Jurkat, Clone E6-1 (cell line): ENCODE data around the gene SRCIN1.
"Not testable (repeated sequence)": the region's sequence is repeated elsewhere in the genome, so short reads cannot be mapped to it uniquely, and the experiment has no call there.

Experiments
- DNase-seq: peaks from one replicate; pipeline ENCODE4 v3.0.0-alpha.2; 2011; ENCODE audit warnings: low read depth, low spot score
- H3K4me3 ChIP-seq: 2 replicates; pipeline ENCODE4 v1.5.1; 2011; ENCODE audit warnings: mild to moderate bottlenecking, low read length, control low read depth, moderate library complexity

SRCIN1 gene

GRCh38 chr17:38503286-38503913 lies 102.4 kb downstream of the SRCIN1 start:
- not testable (repeated sequence) for H3K4me3 ChIP-seq, DNase-seq

GRCh38 chr17:38501718-38502117 lies 104.0 kb downstream of the SRCIN1 start:
- not testable (repeated sequence) for H3K4me3 ChIP-seq, DNase-seq

GRCh38 chr17:38499230-38499629 lies 106.5 kb downstream of the SRCIN1 start:
- H3K4me3 ChIP-seq, DNase-seq: not testable (repeated sequence)

- H3K4me3 ChIP-seq: no peak overlapping the region
- no peak for DNase-seq
Measured at GRCh38 chr17:38498353-38498752, 107.4 kb downstream of the SRCIN1 start.

DNA sequence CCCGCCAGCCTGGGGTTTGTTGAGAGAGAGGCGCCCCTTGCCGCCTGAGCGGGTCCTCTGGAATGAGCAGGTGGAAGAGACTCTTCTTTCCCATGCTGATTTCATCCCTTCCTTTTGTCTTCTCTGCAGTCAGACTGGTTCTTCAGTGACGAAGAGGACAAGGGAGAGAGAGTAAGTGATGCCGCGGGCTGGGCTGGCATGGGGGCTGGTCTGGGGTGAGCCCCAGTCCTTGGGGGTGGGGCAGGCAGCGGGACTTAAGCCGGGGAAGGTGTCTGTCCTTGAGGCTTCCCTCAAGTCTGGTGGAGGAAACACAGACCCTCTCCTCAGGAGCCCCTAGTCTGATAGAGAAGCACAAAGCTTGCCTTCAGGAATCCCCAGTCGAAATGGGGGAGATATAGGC lies 108.1 kb downstream of the SRCIN1 start:
- DNase-seq, H3K4me3 ChIP-seq: not testable (repeated sequence)

DNA sequence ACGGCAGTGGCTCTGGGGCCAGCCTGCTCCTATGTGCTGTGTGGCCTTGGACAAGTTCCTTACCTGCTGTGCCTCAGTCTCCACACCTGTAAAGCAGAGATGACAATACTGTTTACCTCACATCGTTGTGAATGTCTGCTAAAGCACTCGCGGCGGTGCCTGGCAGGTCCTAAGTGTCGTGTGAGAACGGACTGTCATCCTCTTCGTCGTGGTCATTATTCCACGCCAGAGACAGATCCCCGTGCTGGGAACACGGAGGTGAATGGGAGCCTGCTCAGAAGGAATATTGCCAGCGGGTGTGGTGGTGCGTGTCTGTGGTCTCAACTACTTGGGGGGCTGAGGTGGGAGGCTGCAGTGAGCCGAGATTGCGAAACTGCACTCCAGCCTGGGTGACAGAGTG lies 111.6 kb downstream of the SRCIN1 start:
- DNase-seq, H3K4me3 ChIP-seq: not testable (repeated sequence)

GRCh38 chr17:38492067-38493040 lies 113.4 kb downstream of the SRCIN1 start:
- H3K4me3 ChIP-seq: not testable (repeated sequence)
- DNase-seq: peak; percentile 84

- not testable (repeated sequence) for DNase-seq, H3K4me3 ChIP-seq
Measured at GRCh38 chr17:38491346-38492066, 114.2 kb downstream of the SRCIN1 start.

GRCh38 chr17:38489774-38490173 lies 116.0 kb downstream of the SRCIN1 start:
- not testable (repeated sequence) for H3K4me3 ChIP-seq, DNase-seq

GRCh38 chr17:38485681-38486298 lies 120.0 kb downstream of the SRCIN1 start:
- H3K4me3 ChIP-seq, DNase-seq: not testable (repeated sequence)

DNA sequence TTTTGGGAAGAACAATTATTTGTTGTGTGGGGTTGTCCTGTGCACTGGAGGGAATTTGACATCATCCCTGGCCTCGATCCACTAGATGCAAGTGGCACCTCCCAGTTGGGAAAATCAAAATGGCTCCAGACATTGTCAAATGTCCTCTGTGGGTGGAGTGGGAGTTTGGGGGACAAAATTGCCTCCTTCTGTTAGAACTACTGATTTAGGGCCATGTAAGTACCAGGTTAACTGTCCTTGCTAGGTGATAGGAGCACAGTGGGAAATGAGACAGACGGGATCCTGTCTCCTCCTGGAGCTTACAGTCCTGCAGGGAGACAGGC lies 120.6 kb downstream of the SRCIN1 start:
- no peak for DNase-seq

DNA sequence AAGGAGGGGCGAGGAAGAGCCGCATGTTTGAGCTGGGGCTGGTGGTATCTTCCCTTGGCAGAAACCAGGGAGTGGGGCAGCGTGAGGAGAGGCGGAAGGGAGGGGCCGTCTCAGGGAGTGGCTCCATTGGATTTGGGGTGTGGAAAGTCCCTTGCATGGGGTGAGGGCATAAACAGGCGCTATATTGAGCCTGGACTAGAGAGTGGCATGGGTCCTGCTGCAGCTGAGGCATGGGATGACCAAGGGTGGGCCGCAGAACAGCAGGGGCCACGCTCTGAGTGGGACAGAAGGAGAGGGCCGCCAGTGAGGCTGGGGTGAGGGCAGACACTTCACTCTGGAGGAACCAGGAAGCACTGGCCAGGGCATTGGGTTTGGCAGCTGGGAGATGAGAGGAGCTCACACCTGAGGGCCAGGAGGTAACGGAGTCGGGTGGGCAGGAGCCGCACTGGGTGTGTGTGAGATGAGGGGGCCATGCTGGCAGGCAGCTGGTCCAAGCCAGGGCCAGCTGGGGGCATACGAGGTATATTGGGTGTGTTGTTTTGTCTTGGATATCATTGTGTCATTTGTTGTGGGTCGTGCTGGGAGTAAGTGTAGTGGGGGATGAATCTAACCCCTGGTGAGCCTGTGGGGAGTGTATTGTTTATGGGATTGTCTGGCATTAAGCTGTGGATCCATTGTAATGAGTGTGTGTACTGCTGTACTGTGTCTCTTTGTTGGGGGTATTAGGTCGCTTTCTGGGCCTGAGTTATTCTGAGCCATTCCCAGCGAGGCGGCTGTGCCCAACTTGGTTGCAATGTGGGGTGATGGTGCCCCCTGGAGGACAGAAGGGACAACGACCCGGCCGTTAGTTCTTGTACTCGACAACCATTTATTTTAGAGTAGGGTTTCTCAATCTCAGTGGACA lies 121.3 kb downstream of the SRCIN1 start:
- not testable (repeated sequence) for H3K4me3 ChIP-seq
- DNase-seq: peak; percentile 33

More for the DNA sequence above, 120.6 kb downstream of the SRCIN1 start:
- no peak overlapping the region for H3K4me3 ChIP-seq

- not testable (repeated sequence) for DNase-seq, H3K4me3 ChIP-seq
Measured at GRCh38 chr17:38482700-38483043, 123.1 kb downstream of the SRCIN1 start.

DNA sequence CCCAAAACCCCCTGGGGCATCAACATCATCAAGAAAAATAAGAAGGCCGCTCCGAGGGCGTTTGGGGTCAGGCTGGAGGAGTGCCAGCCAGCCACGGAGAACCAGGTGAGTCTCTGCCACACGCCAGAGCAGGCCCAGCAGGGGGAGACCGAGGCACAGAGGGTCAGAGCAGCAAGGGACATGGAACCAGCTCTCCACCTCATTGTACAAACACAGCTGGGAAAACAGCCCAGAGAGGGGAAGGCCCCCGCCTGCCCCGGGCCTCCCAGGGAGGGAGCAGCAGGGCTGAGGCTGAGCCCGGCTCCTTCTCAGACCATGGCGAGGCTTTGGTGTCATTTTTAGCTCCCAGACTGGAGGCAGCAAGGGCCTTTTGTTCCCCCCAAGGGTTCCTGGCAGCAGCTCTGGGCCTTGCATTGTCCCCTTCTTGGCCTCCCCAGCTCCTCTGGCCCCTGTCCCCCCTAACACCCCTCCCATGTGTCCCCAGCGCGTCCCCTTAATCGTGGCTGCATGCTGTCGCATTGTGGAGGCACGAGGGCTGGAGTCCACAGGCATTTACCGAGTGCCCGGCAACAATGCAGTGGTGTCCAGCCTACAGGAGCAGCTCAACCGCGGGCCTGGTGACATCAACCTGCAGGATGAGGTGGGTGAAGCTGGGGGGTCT lies 123.6 kb downstream of the SRCIN1 start:
- DNase-seq, H3K4me3 ChIP-seq: not testable (repeated sequence)
